SK-N-SH treated with all-trans-retinoic acid at 6 μM for 48 hours (cell line): ENCODE measurements around the gene SMIM10L2A.

Experiments
- ATAC-seq: fragments of 200-7000 bp; cut with Tn5 transposase; 3 replicates; pipeline ENCODE4 v1.9.1; 2020; ENCODE audit warnings: mild to moderate bottlenecking, moderate library complexity
- ARNTL ChIP-seq: fragments of 450-650 bp; formaldehyde crosslinking; IDR thresholded peaks from 2 replicates; pipeline ENCODE4 v1.5.0; 2020; ENCODE audit warnings: low read depth, mild to moderate bottlenecking, moderate library complexity, borderline replicate concordance
- BACH2 ChIP-seq: fragments of 250-450 bp; sonication (Bioruptor Pico); IDR thresholded peaks from 2 replicates; pipeline ENCODE4 v1.9.0; 2021; ENCODE audit warnings: mild to moderate bottlenecking, borderline replicate concordance
- CSDC2 ChIP-seq: fragments of 250-450 bp; sonication (Bioruptor Pico); IDR thresholded peaks from 2 replicates; pipeline ENCODE4 v1.5.0; 2020; ENCODE audit warnings: mild to moderate bottlenecking, moderate library complexity
- ESRRG ChIP-seq: fragments of 250-450 bp; sonication (Bioruptor Pico); IDR thresholded peaks from 2 replicates; pipeline ENCODE4 v1.6.1; 2021; ENCODE audit warnings: mild to moderate bottlenecking
- GLIS3 ChIP-seq: fragments of 250-450 bp; sonication (Bioruptor Pico); IDR thresholded peaks from 2 replicates; pipeline ENCODE4 v1.5.0; 2020; ENCODE audit warnings: mild to moderate bottlenecking, moderate library complexity
- ISL1 ChIP-seq: fragments of 250-450 bp; sonication (Bioruptor Pico); IDR thresholded peaks from 2 replicates; pipeline ENCODE4 v2.1.2; 2022; ENCODE audit warnings: mild to moderate bottlenecking, moderate library complexity
- OSR1 ChIP-seq: fragments of 250-450 bp; sonication (Bioruptor Pico); IDR thresholded peaks from 2 replicates; pipeline ENCODE4 v1.8.0; 2022; ENCODE audit warnings: moderate library complexity, mild to moderate bottlenecking, inconsistent platforms
- PPARA ChIP-seq: fragments of 250-450 bp; sonication (Bioruptor Pico); IDR thresholded peaks from 2 replicates; pipeline ENCODE4 v1.5.0; 2020; ENCODE audit warnings: mild to moderate bottlenecking, borderline replicate concordance
- RARB ChIP-seq: fragments of 250-450 bp; sonication (Bioruptor Pico); IDR thresholded peaks from 2 replicates; pipeline ENCODE4 v1.8.0; 2021; ENCODE audit warnings: mild to moderate bottlenecking, moderate library complexity
- SNAI2 ChIP-seq: fragments of 250-450 bp; sonication (Bioruptor Pico); IDR thresholded peaks from 2 replicates; pipeline ENCODE4 v1.5.0; 2020; ENCODE audit warnings: mild to moderate bottlenecking, moderate library complexity
- TOX ChIP-seq: fragments of 250-450 bp; sonication (Bioruptor Pico); IDR thresholded peaks from 2 replicates; pipeline ENCODE4 v1.8.0; 2021; ENCODE audit warnings: mild to moderate bottlenecking, moderate library complexity, borderline replicate concordance
- ZC3H10 ChIP-seq: fragments of 250-450 bp; sonication (Bioruptor Pico); IDR thresholded peaks from 2 replicates; pipeline ENCODE4 v1.5.1; 2021; ENCODE audit warnings: mild to moderate bottlenecking, moderate library complexity
- ZFP3 ChIP-seq: fragments of 250-450 bp; sonication (Bioruptor Pico); IDR thresholded peaks from 2 replicates; pipeline ENCODE4 v1.5.0; 2020; ENCODE audit warnings: mild to moderate bottlenecking, moderate library complexity
- ZFP30 ChIP-seq: fragments of 450-650 bp; formaldehyde crosslinking; IDR thresholded peaks from 2 replicates; pipeline ENCODE4 v1.5.0; 2022; ENCODE audit warnings: mild to moderate bottlenecking, moderate library complexity
- ZNF565 ChIP-seq: fragments of 450-650 bp; formaldehyde crosslinking; conservative IDR thresholded peaks from 2 replicates; pipeline ENCODE4 v1.5.0; 2020; ENCODE audit warnings: low read depth, mild to moderate bottlenecking, moderate library complexity
- ZNF70 ChIP-seq: fragments of 450-650 bp; formaldehyde crosslinking; IDR thresholded peaks from 2 replicates; pipeline ENCODE4 v1.5.0; 2020; ENCODE audit warnings: mild to moderate bottlenecking, moderate library complexity
- ZNF8 ChIP-seq: fragments of 450-650 bp; formaldehyde crosslinking; IDR thresholded peaks from 2 replicates; pipeline ENCODE4 v1.5.0; 2020; ENCODE audit warnings: mild to moderate bottlenecking, moderate library complexity
- TF ChIP-seq, protein P1 (sequence below): fragments of 250-450 bp; sonication (Bioruptor Pico); IDR thresholded peaks from 2 replicates; pipeline ENCODE4 v1.5.0; 2020; ENCODE audit warnings: mild to moderate bottlenecking, moderate library complexity
- TF ChIP-seq, protein P2 (sequence below): fragments of 250-450 bp; sonication (Bioruptor Pico); IDR thresholded peaks from 2 replicates; pipeline ENCODE4 v1.5.1; 2021; ENCODE audit warnings: mild to moderate bottlenecking, moderate library complexity
- TF ChIP-seq, protein P3 (sequence below): fragments of 250-450 bp; sonication (Bioruptor Pico); IDR thresholded peaks from 2 replicates; pipeline ENCODE4 v1.5.1; 2020; ENCODE audit warnings: low read depth, mild to moderate bottlenecking, moderate library complexity
- TF ChIP-seq, protein P4 (sequence below): fragments of 250-450 bp; sonication (Bioruptor Pico); IDR thresholded peaks from 2 replicates; pipeline ENCODE4 v1.8.0; 2021; ENCODE audit warnings: low read depth, mild to moderate bottlenecking, moderate library complexity, borderline replicate concordance
- TF ChIP-seq, protein P5 (sequence below): fragments of 250-450 bp; sonication (Bioruptor Pico); IDR thresholded peaks from 2 replicates; pipeline ENCODE4 v1.8.0; 2020; ENCODE audit warnings: mild to moderate bottlenecking, moderate library complexity, borderline replicate concordance

Gene SMIM10L2A

DNA sequence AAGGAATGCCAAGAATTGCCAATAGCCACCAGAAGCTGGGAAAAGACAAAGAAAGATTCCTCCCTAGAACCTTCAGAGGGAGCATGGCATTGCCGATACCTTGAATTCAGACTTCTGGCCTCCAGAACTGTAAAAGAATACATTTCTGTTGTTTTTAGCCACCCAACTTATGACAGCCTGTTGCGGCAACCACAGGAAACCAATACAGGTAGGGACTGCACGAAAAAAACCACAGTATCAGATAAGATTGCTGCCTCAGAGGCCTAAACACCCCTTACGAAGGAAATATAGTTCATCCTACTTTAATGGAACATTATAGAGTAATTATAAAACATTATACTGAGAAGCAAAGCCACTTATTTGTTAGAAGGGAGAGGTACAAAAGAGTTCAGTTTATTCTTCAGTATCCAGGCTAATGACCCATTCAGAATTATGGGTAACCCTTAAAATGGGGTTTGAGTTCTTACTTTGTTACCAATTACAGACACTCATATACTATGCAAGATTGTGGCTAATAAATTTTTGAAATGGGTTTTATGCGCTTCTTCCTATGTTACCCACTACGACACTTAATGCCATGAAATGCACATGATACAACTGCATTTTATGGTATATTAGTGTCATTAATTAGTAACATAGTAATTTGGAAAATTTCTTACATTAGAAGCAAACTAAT lies 37.4 kb upstream of the SMIM10L2A start (continued):
- TF ChIP-seq, protein P1, sequence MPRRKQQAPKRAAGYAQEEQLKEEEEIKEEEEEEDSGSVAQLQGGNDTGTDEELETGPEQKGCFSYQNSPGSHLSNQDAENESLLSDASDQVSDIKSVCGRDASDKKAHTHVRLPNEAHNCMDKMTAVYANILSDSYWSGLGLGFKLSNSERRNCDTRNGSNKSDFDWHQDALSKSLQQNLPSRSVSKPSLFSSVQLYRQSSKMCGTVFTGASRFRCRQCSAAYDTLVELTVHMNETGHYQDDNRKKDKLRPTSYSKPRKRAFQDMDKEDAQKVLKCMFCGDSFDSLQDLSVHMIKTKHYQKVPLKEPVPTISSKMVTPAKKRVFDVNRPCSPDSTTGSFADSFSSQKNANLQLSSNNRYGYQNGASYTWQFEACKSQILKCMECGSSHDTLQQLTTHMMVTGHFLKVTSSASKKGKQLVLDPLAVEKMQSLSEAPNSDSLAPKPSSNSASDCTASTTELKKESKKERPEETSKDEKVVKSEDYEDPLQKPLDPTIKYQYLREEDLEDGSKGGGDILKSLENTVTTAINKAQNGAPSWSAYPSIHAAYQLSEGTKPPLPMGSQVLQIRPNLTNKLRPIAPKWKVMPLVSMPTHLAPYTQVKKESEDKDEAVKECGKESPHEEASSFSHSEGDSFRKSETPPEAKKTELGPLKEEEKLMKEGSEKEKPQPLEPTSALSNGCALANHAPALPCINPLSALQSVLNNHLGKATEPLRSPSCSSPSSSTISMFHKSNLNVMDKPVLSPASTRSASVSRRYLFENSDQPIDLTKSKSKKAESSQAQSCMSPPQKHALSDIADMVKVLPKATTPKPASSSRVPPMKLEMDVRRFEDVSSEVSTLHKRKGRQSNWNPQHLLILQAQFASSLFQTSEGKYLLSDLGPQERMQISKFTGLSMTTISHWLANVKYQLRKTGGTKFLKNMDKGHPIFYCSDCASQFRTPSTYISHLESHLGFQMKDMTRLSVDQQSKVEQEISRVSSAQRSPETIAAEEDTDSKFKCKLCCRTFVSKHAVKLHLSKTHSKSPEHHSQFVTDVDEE: no peak
- TF ChIP-seq ZNF70 (CRISPR knock-in tag) (no peak), GLIS3 (no peak), ZFP3 (CRISPR knock-in tag) (no peak), ESRRG (CRISPR knock-in tag) (no peak), ZNF8 (CRISPR knock-in tag) (no peak), PPARA (no peak), ARNTL (no peak)
- TF ChIP-seq, protein P2, sequence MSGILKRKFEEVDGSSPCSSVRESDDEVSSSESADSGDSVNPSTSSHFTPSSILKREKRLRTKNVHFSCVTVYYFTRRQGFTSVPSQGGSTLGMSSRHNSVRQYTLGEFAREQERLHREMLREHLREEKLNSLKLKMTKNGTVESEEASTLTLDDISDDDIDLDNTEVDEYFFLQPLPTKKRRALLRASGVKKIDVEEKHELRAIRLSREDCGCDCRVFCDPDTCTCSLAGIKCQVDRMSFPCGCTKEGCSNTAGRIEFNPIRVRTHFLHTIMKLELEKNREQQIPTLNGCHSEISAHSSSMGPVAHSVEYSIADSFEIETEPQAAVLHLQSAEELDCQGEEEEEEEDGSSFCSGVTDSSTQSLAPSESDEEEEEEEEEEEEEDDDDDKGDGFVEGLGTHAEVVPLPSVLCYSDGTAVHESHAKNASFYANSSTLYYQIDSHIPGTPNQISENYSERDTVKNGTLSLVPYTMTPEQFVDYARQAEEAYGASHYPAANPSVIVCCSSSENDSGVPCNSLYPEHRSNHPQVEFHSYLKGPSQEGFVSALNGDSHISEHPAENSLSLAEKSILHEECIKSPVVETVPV (CRISPR knock-in tag): no peak
- TF ChIP-seq, protein P3, sequence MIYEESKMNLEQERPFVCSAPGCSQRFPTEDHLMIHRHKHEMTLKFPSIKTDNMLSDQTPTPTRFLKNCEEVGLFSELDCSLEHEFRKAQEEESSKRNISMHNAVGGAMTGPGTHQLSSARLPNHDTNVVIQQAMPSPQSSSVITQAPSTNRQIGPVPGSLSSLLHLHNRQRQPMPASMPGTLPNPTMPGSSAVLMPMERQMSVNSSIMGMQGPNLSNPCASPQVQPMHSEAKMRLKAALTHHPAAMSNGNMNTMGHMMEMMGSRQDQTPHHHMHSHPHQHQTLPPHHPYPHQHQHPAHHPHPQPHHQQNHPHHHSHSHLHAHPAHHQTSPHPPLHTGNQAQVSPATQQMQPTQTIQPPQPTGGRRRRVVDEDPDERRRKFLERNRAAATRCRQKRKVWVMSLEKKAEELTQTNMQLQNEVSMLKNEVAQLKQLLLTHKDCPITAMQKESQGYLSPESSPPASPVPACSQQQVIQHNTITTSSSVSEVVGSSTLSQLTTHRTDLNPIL (CRISPR knock-in tag): no peak

DNA sequence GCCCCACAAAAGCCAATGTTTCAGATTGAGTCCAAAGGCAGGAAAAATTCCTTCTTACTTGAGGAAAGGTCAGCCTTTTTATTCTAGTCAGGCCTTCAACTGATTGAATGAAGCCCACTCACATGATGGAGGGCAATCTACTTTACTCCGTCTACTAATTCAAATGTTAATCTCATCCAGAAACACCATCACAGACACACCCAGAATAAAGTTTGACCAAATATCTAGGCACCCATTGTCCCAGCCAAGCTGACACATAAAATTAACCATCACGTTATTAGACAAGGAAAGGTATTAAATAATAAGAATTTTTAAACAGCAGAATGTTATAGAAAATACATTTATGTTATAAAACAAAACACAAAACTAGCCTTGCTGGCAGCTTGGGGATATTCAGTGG lies 32.9 kb upstream of the SMIM10L2A start:
- no peak for ATAC-seq
- TF ChIP-seq SNAI2 (CRISPR knock-in tag) (no peak), ARNTL (no peak), ISL1 (CRISPR knock-in tag) (no peak), GLIS3 (no peak), TOX (CRISPR knock-in tag) (no peak), ZC3H10 (CRISPR knock-in tag) (no peak), BACH2 (CRISPR knock-in tag) (no peak), ZFP30 (CRISPR knock-in tag) (no peak), ZNF8 (CRISPR knock-in tag) (no peak), ZNF70 (CRISPR knock-in tag) (no peak), OSR1 (CRISPR knock-in tag) (no peak), ZFP3 (CRISPR knock-in tag) (no peak), RARB (no peak)
- TF ChIP-seq, protein P4, sequence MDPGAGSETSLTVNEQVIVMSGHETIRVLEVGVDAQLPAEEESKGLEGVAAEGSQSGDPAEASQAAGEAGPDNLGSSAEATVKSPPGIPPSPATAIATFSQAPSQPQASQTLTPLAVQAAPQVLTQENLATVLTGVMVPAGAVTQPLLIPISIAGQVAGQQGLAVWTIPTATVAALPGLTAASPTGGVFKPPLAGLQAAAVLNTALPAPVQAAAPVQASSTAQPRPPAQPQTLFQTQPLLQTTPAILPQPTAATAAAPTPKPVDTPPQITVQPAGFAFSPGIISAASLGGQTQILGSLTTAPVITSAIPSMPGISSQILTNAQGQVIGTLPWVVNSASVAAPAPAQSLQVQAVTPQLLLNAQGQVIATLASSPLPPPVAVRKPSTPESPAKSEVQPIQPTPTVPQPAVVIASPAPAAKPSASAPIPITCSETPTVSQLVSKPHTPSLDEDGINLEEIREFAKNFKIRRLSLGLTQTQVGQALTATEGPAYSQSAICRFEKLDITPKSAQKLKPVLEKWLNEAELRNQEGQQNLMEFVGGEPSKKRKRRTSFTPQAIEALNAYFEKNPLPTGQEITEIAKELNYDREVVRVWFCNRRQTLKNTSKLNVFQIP (CRISPR knock-in tag): no peak
- TF ChIP-seq, protein P5, sequence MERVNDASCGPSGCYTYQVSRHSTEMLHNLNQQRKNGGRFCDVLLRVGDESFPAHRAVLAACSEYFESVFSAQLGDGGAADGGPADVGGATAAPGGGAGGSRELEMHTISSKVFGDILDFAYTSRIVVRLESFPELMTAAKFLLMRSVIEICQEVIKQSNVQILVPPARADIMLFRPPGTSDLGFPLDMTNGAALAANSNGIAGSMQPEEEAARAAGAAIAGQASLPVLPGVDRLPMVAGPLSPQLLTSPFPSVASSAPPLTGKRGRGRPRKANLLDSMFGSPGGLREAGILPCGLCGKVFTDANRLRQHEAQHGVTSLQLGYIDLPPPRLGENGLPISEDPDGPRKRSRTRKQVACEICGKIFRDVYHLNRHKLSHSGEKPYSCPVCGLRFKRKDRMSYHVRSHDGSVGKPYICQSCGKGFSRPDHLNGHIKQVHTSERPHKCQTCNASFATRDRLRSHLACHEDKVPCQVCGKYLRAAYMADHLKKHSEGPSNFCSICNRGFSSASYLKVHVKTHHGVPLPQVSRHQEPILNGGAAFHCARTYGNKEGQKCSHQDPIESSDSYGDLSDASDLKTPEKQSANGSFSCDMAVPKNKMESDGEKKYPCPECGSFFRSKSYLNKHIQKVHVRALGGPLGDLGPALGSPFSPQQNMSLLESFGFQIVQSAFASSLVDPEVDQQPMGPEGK (CRISPR knock-in tag): no peak
- TF ChIP-seq, protein P2 (CRISPR knock-in tag): no peak

DNA sequence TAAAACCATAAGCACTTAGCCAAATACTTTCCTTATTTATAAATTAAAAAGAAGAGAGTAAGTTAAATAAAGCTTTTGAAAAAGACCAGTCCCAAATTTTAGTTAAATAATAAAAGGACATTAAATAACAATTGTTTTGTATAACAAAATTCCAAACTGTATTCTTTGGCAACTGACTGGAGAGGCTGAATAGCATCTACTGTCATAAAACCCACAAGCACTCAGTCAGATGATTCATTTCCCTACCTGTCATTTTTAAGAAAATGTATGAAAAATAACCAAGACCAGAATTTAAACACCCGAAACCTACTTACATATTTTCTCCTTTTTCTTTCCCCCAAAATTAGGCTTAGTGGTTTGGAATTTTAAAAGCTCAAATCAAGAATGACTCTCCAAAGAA lies 32.5 kb upstream of the SMIM10L2A start:
- no peak for ATAC-seq
- TF ChIP-seq TOX (CRISPR knock-in tag): no peak
- TF ChIP-seq SNAI2 (CRISPR knock-in tag): no peak
- TF ChIP-seq ZFP3 (CRISPR knock-in tag): no peak
- no peak for TF ChIP-seq ZC3H10 (CRISPR knock-in tag)
- no peak for TF ChIP-seq GLIS3
- no peak for TF ChIP-seq CSDC2
- no peak for TF ChIP-seq RARB
- TF ChIP-seq ZFP30 (CRISPR knock-in tag): no peak
- TF ChIP-seq, protein P5 (CRISPR knock-in tag): no peak
- no peak for TF ChIP-seq ISL1 (CRISPR knock-in tag)
- TF ChIP-seq OSR1 (CRISPR knock-in tag): no peak
- no peak for TF ChIP-seq ZNF565 (CRISPR knock-in tag)
- no peak for TF ChIP-seq ARNTL
- TF ChIP-seq, protein P4 (CRISPR knock-in tag): no peak
- TF ChIP-seq ESRRG (CRISPR knock-in tag): no peak
- TF ChIP-seq BACH2 (CRISPR knock-in tag): no peak
